ENCODE results near the gene TOMM70.

DNA sequence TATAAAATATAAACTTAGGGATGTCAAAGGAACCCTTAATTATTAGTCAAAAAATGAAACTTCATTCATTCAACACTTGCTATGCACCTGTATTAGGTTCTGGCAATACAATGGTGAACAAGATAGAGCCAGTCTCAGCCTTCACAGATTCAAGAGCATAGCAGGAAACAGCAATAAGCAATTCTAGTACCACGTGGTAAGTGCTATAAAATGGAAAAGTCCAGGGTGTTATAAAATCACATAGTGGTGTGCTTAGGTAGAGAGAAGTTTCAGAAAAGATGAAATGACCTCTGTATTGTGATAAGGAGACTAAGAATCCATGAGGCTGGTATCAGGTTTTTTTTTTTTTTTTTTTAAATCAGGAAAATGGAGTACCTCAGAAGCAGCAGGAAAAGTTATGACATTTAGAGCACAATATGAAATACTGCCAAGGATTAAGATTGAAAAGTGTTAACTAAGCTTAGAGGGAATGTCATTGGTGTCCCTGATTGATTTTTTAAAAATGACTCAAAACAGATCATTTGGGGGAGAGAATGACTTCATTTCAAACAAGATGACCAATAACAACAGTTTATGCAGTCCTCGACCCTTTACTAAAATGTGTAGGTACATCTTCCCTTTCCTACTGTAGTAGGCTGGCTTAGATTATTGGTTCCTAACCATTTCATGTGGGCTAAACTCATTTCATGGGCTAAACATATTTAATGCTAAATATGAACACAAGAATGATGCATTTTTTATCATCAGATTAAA lies 5.0 kb downstream of the TOMM70 start:
- TF ChIP-seq CTCF (IDR thresholded peaks at IDR 0.05; ENCODE audit: control extremely low read depth in 1 of 3, insufficient read depth in 1 of 3, low read depth in 1 of 3, low read length in 3 of 3) (no peak), SIRT6 (IDR thresholded peaks at IDR 0.05; ENCODE audit: low read length) (no peak), TBP (IDR thresholded peaks at IDR 0.05; ENCODE audit: low read depth, low read length) (no peak), SRF (IDR thresholded peaks at IDR 0.05; ENCODE audit: low read depth, low read length) (no peak), BRCA1 (IDR thresholded peaks at IDR 0.05; ENCODE audit: low read depth, low read length) (no peak), RAD21 (IDR thresholded peaks at IDR 0.05 in 1 of 2, conservative IDR thresholded peaks at IDR 0.05 in 1 of 2; ENCODE audit: low read depth in 2 of 2, low read length in 2 of 2) (no peak), POLR2A (IDR thresholded peaks at IDR 0.05; ENCODE audit: control extremely low read depth in 1 of 2, low read depth in 2 of 2, low read length in 2 of 2) (no peak), SP1 (IDR thresholded peaks at IDR 0.05; ENCODE audit: low read depth, low read length) (no peak), EZH2 (IDR thresholded peaks at IDR 0.05; ENCODE audit: low read depth, low read length, severe bottlenecking) (no peak)

Measured in H1 (cell line).